Measurements from ENCODE around the gene GCK.

GRCh38 chr7:44212581-44213184 is 23.4 kb upstream of the GCK start:
- TF ChIP-seq CTCF (IDR thresholded peaks at IDR 0.05) (no peak), POLR2A (IDR thresholded peaks at IDR 0.05) (no peak)

All from adrenal gland (tissue), 5 donors.